ENCODE measurements around the gene BRINP2. TPM values are rescaled to one million over a fixed set of nuclear protein-coding genes. Genes with fewer than 3 reads are reported as not detected.

BRINP2 gene
- total and polyA plus RNA-seq, 5 donors, result 0.17 to 0.33 (median 0.20) TPM

- Histone ChIP-seq H3K4me1 (ENCODE audit: control insufficient read depth, insufficient read depth, low read length) (no peaks in the 10 kb centered on the region), H3K4me3 (ENCODE audit: low read length) (no peak overlapping the region), H3K9me3 (ENCODE audit: control insufficient read depth, low read length) (no peaks in the 10 kb centered on the region), H3K27me3 (ENCODE audit: control insufficient read depth, insufficient read depth) (no peaks in the 10 kb centered on the region), H3K27ac (ENCODE audit: low read length) (no peak overlapping the region)
- 56% methylated on average over 4 of the region's 4 CpGs for WGBS
- DNase-seq (no peak), ATAC-seq (no peak)
- intact Hi-C loops (cut with DNase I), result no loop called here
Measured at GRCh38 chr1:177135250-177135649, 35.5 kb upstream of the BRINP2 start.

GRCh38 chr1:177137814-177138213 lies 32.9 kb upstream of the BRINP2 start:
- intact Hi-C loops (cut with DNase I), result no loop called here
- ATAC-seq (no peak), DNase-seq (no peak)
- WGBS, result 58% methylated on average over 1 of the region's 1 CpG
- Histone ChIP-seq H3K27me3 (ENCODE audit: control insufficient read depth, insufficient read depth) (no peaks in the 10 kb centered on the region), H3K27ac (ENCODE audit: low read length) (no peak overlapping the region), H3K4me1 (ENCODE audit: control insufficient read depth, insufficient read depth, low read length) (no peaks in the 10 kb centered on the region), H3K4me3 (ENCODE audit: low read length) (no peak overlapping the region), H3K9me3 (ENCODE audit: control insufficient read depth, low read length) (no peaks in the 10 kb centered on the region)

GRCh38 chr1:177138347-177138746 lies 32.4 kb upstream of the BRINP2 start:
- no peak for DNase-seq
- intact Hi-C loops (cut with DNase I), result no loop called here
- 78% methylated on average over 4 of the region's 4 CpGs for WGBS
- Histone ChIP-seq H3K9me3 (ENCODE audit: control insufficient read depth, low read length) (no peaks in the 10 kb centered on the region), H3K4me3 (ENCODE audit: low read length) (no peak overlapping the region), H3K27ac (ENCODE audit: low read length) (no peak overlapping the region), H3K4me1 (ENCODE audit: control insufficient read depth, insufficient read depth, low read length) (no peaks in the 10 kb centered on the region), H3K27me3 (ENCODE audit: control insufficient read depth, insufficient read depth) (no peaks in the 10 kb centered on the region)
- ATAC-seq, result no peak

- intact Hi-C loops (cut with DNase I), result no loop called here
- H3K9me3 ChIP-seq (ENCODE audit: control insufficient read depth, low read length), result no peaks in the 10 kb centered on the region
- WGBS, result 76% methylated on average over 1 of the region's 1 CpG
- no peak overlapping the region for H3K4me3 ChIP-seq (ENCODE audit: low read length)
- DNase-seq, result no peak
- no peak overlapping the region for H3K27ac ChIP-seq (ENCODE audit: low read length)
- no peak for ATAC-seq
- H3K27me3 ChIP-seq (ENCODE audit: control insufficient read depth, insufficient read depth), result no peaks in the 10 kb centered on the region
- no peaks in the 10 kb centered on the region for H3K4me1 ChIP-seq (ENCODE audit: control insufficient read depth, insufficient read depth, low read length)
Measured at GRCh38 chr1:177142010-177142409, 28.7 kb upstream of the BRINP2 start.

GRCh38 chr1:177142791-177143271 lies 27.9 kb upstream of the BRINP2 start:
- Histone ChIP-seq H3K4me3 (ENCODE audit: low read length) (no peak overlapping the region), H3K9me3 (ENCODE audit: control insufficient read depth, low read length) (no peaks in the 10 kb centered on the region), H3K4me1 (ENCODE audit: control insufficient read depth, insufficient read depth, low read length) (no peaks in the 10 kb centered on the region), H3K27ac (ENCODE audit: low read length) (no peak overlapping the region), H3K27me3 (ENCODE audit: control insufficient read depth, insufficient read depth) (no peaks in the 10 kb centered on the region)
- no peak for ATAC-seq
- no peak for DNase-seq
- intact Hi-C loops (cut with DNase I), result no loop called here
- 91% methylated on average over 4 of the region's 4 CpGs for WGBS

GRCh38 chr1:177145106-177146070 lies 25.4 kb upstream of the BRINP2 start:
- Histone ChIP-seq H3K4me3 (ENCODE audit: low read length) (no peak overlapping the region), H3K27me3 (ENCODE audit: control insufficient read depth, insufficient read depth) (no peaks in the 10 kb centered on the region), H3K4me1 (ENCODE audit: control insufficient read depth, insufficient read depth, low read length) (no peaks in the 10 kb centered on the region), H3K27ac (ENCODE audit: low read length) (no peak overlapping the region), H3K9me3 (ENCODE audit: control insufficient read depth, low read length) (no peaks in the 10 kb centered on the region)
- WGBS, result 57% methylated on average over 3 of the region's 3 CpGs
- intact Hi-C loops (cut with DNase I), result no loop called here
- no peak for DNase-seq
- ATAC-seq, result peak in 1 of 2 donors; percentile 61

GRCh38 chr1:177146499-177146898 lies 24.3 kb upstream of the BRINP2 start:
- DNase-seq (no peak), ATAC-seq (no peak)
- intact Hi-C loops (cut with DNase I), result no loop called here
- no peak overlapping the region for H3K27ac ChIP-seq (ENCODE audit: low read length)
- 44% methylated on average over 2 of the region's 2 CpGs for WGBS
- no peaks in the 10 kb centered on the region for H3K4me1 ChIP-seq (ENCODE audit: control insufficient read depth, insufficient read depth, low read length)
- no peaks in the 10 kb centered on the region for H3K9me3 ChIP-seq (ENCODE audit: control insufficient read depth, low read length)
- H3K27me3 ChIP-seq (ENCODE audit: control insufficient read depth, insufficient read depth), result no peaks in the 10 kb centered on the region
- H3K4me3 ChIP-seq (ENCODE audit: low read length), result no peak overlapping the region

- WGBS, result 73% methylated on average over 2 of the region's 2 CpGs
- no peaks in the 10 kb centered on the region for H3K4me1 ChIP-seq (ENCODE audit: control insufficient read depth, insufficient read depth, low read length)
- no peak overlapping the region for H3K4me3 ChIP-seq (ENCODE audit: low read length)
- intact Hi-C loops (cut with DNase I), result no loop called here
- H3K27me3 ChIP-seq (ENCODE audit: control insufficient read depth, insufficient read depth), result no peaks in the 10 kb centered on the region
- DNase-seq, result no peak
- no peak overlapping the region for H3K27ac ChIP-seq (ENCODE audit: low read length)
- ATAC-seq, result no peak
- H3K9me3 ChIP-seq (ENCODE audit: control insufficient read depth, low read length), result no peaks in the 10 kb centered on the region
Measured at GRCh38 chr1:177162243-177162642, 8.5 kb upstream of the BRINP2 start.

GRCh38 chr1:177163844-177164379 lies 6.8 kb upstream of the BRINP2 start:
- 3% methylated on average over 15 of the region's 15 CpGs for WGBS
- intact Hi-C loops (cut with DNase I), result no loop called here
- no peak for ATAC-seq
- Histone ChIP-seq H3K27ac (ENCODE audit: low read length) (no peak overlapping the region), H3K4me1 (ENCODE audit: control insufficient read depth, insufficient read depth, low read length) (no peaks in the 10 kb centered on the region), H3K9me3 (ENCODE audit: control insufficient read depth, low read length) (no peaks in the 10 kb centered on the region), H3K4me3 (ENCODE audit: low read length) (peak overlapping the region; percentile 49), H3K27me3 (ENCODE audit: control insufficient read depth, insufficient read depth) (no peaks in the 10 kb centered on the region)
- peak in 1 of 3 donors; percentile 41 for DNase-seq

GRCh38 chr1:177164380-177165068 lies 6.2 kb upstream of the BRINP2 start, which contains the start of gene ASTN1:
TSS of gene ASTN1 (minus strand) at chr1:177164712. CDS start at chr1:177164676, 36 bp downstream.
- WGBS, result under 1% methylated on average over 49 of the region's 49 CpGs
- intact Hi-C loops (cut with DNase I), result no loop called here
- peak in 1 of 2 donors; percentile 19 for ATAC-seq
- Histone ChIP-seq H3K9me3 (ENCODE audit: control insufficient read depth, low read length) (no peaks in the 10 kb centered on the region), H3K4me1 (ENCODE audit: control insufficient read depth, insufficient read depth, low read length) (no peaks in the 10 kb centered on the region), H3K27ac (ENCODE audit: low read length) (no peak within 1 kb of the TSS), H3K4me3 (ENCODE audit: low read length) (peak within 1 kb of the TSS; percentile 49), H3K27me3 (ENCODE audit: control insufficient read depth, insufficient read depth) (no peaks in the 10 kb centered on the region)
- no peak for DNase-seq

- H3K27ac ChIP-seq (ENCODE audit: low read length), result no peak overlapping the region
- 4% methylated on average over 9 of the region's 9 CpGs for WGBS
- H3K27me3 ChIP-seq (ENCODE audit: control insufficient read depth, insufficient read depth), result no peaks in the 10 kb centered on the region
- no peaks in the 10 kb centered on the region for H3K4me1 ChIP-seq (ENCODE audit: control insufficient read depth, insufficient read depth, low read length)
- ATAC-seq (no peak), DNase-seq (no peak)
- intact Hi-C loops (cut with DNase I), result no loop called here
- peak overlapping the region; percentile 49 for H3K4me3 ChIP-seq (ENCODE audit: low read length)
- no peaks in the 10 kb centered on the region for H3K9me3 ChIP-seq (ENCODE audit: control insufficient read depth, low read length)
Measured at GRCh38 chr1:177165069-177165439, 5.7 kb upstream of the BRINP2 start.
